ENCODE measurements around the gene CCDC158. TPM values are rescaled to one million over a fixed set of nuclear protein-coding genes. Genes with fewer than 3 reads are reported as not detected.

The CCDC158 gene
- not detected in 2 replicates for total RNA-seq

GRCh38 chr4:76420762-76421581 lies at the start of gene CCDC158:
Gene CCDC158, minus strand, starts transcription at chr4:76421141. Its CDS starts 17,934 bp downstream, at chr4:76403207.

GRCh38 chr4:76434901-76435527 lies 14.1 kb upstream of the CCDC158 start, which contains the start of gene SHROOM3:
Gene SHROOM3, plus strand, starts transcription at chr4:76435229. Its CDS starts 824 bp downstream, at chr4:76436053.

GRCh38 chr4:76305971-76306881 lies 114.7 kb downstream of the CCDC158 start, which contains the start of gene STBD1:
Gene STBD1, plus strand, starts transcription at chr4:76306733. Its CDS starts 37 bp downstream, at chr4:76306770.

Other genes starting within 250 kb of the CCDC158 start
- gene SCARB2, start 207.3 kb downstream of the CCDC158 start, total RNA-seq = 202 and 274 TPM in 2 replicates
- 0.17 and 0.22 TPM in 2 replicates for gene FAM47E, start 169.4 kb downstream of the CCDC158 start, total RNA-seq
- gene STBD1, start 114.4 kb downstream of the CCDC158 start, total RNA-seq = 0.98 and 2.0 TPM in 2 replicates
- 0.17 and 0.22 TPM in 2 replicates for gene SHROOM3, start 14.1 kb upstream of the CCDC158 start, total RNA-seq